Measurements from ENCODE around the gene RASGEF1B.

RASGEF1B gene

DNA sequence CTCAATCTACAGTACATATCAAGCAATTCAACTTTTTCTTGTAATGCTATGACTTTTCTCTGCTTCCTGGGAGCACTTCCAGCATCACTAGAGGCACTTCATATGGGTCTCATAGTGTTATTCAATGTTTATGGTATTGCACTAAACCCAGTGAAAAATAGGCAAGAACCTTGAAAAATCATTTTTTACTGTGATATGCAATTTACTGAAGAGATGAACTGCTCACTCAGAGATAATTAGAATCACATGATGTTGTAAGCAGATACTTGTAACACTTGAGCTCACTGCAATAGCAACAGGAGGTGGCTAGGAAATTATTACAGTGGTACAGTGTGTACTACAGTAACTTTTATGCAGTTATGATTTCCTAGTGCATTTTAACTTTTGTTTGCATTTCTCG, 93.3 kb downstream of the RASGEF1B start:
- TF ChIP-seq, protein P1, sequence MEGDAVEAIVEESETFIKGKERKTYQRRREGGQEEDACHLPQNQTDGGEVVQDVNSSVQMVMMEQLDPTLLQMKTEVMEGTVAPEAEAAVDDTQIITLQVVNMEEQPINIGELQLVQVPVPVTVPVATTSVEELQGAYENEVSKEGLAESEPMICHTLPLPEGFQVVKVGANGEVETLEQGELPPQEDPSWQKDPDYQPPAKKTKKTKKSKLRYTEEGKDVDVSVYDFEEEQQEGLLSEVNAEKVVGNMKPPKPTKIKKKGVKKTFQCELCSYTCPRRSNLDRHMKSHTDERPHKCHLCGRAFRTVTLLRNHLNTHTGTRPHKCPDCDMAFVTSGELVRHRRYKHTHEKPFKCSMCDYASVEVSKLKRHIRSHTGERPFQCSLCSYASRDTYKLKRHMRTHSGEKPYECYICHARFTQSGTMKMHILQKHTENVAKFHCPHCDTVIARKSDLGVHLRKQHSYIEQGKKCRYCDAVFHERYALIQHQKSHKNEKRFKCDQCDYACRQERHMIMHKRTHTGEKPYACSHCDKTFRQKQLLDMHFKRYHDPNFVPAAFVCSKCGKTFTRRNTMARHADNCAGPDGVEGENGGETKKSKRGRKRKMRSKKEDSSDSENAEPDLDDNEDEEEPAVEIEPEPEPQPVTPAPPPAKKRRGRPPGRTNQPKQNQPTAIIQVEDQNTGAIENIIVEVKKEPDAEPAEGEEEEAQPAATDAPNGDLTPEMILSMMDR (conservative IDR thresholded peaks at IDR 0.05; ENCODE audit: low read length): no peak
- DNase-seq (ENCODE audit: low read depth): peak; percentile 22
- no peak overlapping the region for H3K4me3 ChIP-seq (ENCODE audit: low read length)

DNA sequence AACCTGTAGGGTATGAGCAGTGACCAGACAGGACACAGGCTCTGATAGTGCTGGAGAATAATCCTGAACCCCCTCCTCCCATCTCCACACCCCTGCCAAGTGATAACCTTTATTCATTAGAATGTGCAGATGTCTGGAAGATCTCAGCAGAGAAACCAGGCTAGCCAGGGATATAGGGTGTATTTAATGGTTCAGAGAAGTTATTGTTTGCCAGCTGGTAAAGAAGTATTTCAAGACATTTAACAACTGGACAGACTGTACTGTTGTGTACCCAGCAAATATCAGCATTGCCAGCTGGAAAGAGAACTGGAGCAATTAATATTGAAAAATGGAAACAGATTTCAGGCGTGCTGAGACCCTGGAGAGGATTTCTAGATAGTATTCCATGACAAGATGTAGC, 94.5 kb downstream of the RASGEF1B start:
- TF ChIP-seq, protein P1 (conservative IDR thresholded peaks at IDR 0.05; ENCODE audit: low read length): no peak
- no peak overlapping the region for H3K4me3 ChIP-seq (ENCODE audit: low read length)
- no peak for DNase-seq (ENCODE audit: low read depth)

DNA sequence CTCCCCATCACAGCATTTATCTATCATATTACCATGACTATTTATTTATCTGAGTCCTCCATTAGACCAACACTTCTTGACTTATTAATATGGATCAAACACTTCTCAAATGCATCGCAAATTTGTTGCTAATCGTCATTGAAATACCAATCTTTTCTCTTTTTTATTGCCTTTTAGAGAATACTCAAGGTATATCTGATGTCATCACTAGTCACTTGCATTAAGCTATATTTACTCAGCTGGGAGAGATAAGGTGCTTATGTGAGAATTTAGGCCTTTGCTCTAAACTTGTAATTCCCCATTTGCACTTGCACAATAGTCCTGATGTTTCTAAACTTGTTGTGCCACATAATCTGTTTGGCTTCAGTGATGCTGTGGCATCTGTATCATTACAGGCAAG, 95.0 kb downstream of the RASGEF1B start:
- DNase-seq (ENCODE audit: low read depth): no peak
- H3K4me3 ChIP-seq (ENCODE audit: low read length): no peak overlapping the region
- TF ChIP-seq, protein P1 (conservative IDR thresholded peaks at IDR 0.05; ENCODE audit: low read length): no peak

All from AG10803 (cell line).